ENCODE data around the gene BCAS1.
A peak's percentile ranks its signal among the peaks of the same experiment; 100 is the strongest.

BCAS1 gene

DNA sequence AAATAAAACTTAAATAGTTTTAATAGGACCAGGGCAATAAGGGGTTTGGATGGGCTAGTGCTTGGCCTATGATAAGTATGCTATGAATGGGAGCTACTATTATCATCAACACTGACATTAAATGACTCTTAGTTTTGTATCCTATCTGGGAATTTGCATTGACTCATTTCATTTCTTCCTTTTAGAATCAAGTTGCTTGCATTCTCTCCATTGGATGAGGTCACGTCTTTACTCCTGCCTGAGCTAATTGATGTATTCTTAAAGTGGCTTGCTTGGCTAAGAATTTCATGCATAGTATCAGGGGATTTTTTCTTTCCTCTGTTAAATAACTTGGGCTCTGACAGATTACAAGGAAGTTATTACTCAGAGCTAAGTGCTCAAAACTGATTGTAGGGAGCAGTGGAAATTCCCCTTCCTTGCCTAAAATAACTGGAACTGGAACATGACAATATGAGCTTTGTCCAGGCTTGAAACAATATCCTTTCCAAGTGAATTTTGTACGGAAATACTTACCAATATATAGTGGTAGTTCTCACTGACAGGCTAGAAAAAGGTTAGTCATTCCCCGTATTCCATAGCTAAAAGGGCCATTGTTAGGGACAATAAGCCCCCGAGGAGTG is 169.9 kb downstream of the BCAS1 start:
- DNase-seq, result no peak

DNA sequence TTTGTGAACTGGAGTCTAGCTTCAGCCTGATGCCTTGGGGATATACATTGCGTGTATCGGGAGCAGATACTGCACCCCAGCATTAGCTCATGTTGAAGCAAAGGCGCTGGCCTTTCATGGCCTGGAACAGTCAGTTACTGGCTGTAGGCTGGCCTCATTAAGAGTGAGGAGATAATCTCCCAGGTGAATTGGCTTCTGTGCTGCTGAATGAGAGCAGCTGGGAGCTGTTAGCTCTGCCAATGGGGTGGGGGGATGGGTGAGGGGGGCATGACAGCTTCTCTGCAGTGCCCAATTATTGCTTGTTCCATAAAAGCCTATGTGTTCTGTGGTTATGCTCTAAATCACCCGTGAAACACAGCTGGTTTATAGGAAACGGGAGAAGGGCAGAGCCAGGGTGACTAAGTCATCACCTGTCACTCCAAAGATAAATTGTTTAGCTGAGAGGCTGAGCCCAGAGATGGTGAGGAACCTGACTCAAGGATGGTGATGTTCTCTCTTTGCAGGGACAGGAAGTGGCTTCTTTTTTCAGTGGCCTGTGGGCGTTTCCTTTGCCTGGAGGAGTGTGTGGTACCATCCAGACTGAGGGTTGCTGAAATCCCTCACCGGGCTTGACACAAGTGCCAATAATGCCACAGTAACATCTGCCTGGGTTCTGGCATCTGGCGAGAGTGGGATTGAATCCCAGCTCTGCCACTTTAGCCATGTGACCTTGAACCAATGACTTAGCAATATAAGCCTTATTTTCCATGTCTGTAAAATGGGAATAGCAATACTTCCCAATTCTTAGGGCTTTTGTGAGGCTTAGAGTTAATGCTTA is 170.8 kb downstream of the BCAS1 start:
- peak; percentile 94 for DNase-seq

DNA sequence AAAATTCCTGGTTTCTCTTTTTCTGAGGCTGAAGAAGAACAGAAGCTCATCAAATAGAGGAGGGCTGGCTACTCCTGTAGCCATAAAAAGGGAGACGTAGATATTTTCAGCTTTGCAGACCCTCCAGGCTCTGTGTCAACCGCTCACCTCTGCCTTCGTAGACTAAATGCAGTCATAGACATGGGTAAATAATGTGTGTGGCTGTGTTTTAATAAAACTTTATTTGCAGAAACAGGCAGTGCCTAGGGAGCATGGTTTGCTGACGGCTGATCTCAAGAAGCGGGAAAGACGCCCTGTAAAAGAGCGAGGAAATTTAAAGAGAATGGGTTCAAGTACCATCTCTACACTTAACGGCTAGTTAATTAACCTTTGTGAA is 171.8 kb downstream of the BCAS1 start:
- DNase-seq, result no peak

DNA sequence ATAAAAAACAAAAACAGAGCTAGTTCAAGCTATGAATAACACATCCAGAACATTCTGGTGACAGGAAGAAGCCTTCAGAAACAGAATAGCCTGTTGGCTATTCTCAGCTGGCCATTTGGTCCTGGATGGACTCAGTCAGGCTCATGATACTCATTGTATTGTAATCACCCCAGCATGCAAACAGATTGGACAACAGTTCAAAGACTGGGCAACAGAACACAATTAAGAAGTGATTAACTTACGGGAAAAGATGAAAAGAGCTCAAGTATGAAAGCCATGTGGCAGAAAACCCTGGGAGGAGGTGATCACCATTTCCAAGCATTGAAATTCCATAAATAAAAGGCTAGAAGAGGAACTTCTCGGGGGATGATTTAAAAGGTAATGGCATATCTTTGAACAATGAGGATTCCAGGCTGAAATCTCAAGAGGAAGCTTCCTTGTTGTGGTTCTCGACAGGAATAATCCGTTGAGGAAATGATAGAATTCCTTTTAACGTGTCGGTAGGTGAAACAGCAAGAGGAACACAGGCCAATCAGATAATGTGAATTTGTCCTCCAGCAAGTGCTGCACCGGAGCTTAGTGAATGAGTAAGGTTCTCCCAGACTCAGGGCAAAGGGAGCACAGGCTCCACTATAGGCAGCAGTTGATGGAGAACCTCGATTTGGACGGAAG is 172.4 kb downstream of the BCAS1 start:
- no peak for DNase-seq

DNA sequence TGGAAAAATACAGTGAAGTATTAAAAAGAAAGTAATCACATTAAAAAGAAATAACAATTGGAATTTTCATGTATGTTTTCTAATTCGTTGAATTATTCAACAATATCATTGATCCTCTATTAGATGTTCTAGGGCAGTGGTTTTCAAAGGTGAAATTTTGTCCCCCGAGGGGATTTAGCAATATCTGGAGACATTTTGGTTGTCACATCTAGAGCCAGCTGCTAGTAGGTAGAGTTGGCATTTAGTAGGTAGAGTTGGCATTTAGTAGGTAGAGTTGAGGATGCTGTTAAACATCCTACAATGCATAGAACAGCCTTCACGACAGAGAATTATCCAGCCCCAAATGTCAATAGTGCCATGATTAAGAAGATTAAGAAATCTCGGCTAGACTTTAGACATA is 173.7 kb downstream of the BCAS1 start:
- no peak for DNase-seq

DNA sequence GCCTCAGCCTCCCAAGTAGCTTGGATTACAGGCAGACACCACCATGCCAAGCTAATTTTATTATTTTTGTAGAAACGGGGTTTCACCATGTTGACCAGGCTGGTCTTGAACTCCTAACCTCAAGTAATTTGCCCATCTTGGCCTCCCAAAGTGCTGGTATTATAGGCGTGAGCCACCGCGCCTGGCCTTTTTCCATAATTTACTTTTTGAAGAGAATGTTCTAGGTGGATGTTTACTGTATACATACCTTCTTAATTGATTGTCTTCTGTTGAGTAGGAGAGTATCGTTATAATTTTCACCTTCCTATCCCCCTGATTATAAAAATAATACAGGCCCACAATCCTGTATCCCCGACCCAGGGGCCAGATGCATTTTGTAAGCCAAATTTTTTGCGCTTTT is 174.4 kb downstream of the BCAS1 start:
- DNase-seq, result no peak

DNA sequence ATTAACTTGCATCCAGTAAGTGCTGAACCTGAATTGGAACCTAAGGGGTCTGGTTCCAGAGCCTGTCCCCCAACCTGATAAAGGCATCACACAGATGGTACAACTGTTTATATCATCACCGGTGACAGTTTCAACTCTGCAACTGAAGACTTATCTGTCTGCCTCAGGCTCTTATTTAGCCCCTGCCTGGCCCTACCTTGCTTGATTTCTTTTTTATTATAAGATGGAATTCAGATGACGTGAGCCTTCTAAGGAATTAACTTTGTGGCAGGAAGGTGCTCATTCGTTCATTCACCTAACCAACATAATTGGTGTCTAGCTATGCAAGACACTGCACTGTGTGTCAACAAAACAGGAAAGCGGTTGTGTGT is 175.0 kb downstream of the BCAS1 start:
- DNase-seq, result no peak

DNA sequence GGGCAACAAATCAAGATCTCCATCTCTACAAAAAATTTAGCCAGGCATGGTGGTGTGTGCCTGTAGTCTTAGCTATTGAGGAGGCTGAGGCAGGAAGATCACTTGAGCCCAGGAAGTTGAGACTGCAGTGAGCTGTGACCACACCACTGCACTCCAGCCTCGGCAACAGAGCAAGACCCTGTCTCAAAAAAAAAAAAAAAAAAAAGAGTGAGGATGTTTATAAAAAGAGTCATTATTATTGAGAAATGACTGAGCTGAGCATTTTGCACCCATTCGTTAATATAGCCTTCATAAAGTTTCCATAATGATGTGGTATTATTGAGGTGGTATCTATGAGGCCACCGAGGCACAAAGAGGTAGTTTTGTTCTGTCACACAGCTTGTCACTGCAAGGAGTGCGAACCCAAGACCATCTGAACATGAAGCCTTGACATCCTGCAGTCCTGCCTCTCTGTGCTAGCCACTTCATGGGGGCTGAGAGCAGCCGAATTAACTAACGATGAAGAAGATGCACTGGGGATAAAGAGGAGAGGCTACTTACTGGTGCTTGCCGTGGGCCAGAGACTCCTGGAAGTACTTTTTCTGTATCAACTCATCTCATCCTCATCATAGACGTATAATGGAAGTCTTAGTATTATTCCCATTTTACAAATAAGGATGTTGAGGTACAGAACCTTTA is 175.5 kb downstream of the BCAS1 start:
- DNase-seq, result no peak

Data from NCI-H510A (cell line).